Chondrocyte (in vitro differentiated cells): ENCODE results near the gene CDC37L1. TPM values are rescaled to one million over a fixed set of nuclear protein-coding genes. Genes with fewer than 3 reads are reported as not detected.

Experiments
- DNase-seq: peaks from one replicate; pipeline ENCODE4 v3.0.0; 2021; ENCODE audit warnings: mixed read lengths, low spot score
- H3K27ac Mint-ChIP-seq: one replicate; pipeline ENCODE4 v1.8.0; 2021; ENCODE audit warnings: mild to moderate bottlenecking, moderate library complexity, mixed read lengths; ENCODE audit not compliant: unreplicated experiment
- H3K27me3 Mint-ChIP-seq: 2 replicates; pipeline ENCODE4 v1.8.0; 2021; ENCODE audit warnings: low read depth, mixed read lengths
- H3K36me3 Mint-ChIP-seq: 2 replicates; pipeline ENCODE4 v1.8.0; 2021; ENCODE audit warnings: low read depth, mixed read lengths
- H3K4me1 Mint-ChIP-seq: 2 replicates; pipeline ENCODE4 v1.8.0; 2021; ENCODE audit warnings: low read depth, mild to moderate bottlenecking, mixed read lengths
- H3K4me3 Mint-ChIP-seq: one replicate; pipeline ENCODE4 v1.8.0; 2021; ENCODE audit warnings: mild to moderate bottlenecking, moderate library complexity, mixed read lengths; ENCODE audit not compliant: unreplicated experiment
- H3K9me3 Mint-ChIP-seq: 2 replicates; pipeline ENCODE4 v1.8.0; 2021; ENCODE audit warnings: low read depth, mixed read lengths
- CTCF ChIP-seq: fragments of 200-600 bp; sonication (generic); IDR thresholded peaks from 2 replicates; pipeline ENCODE4 v1.5.0; 2021; ENCODE audit warnings: antibody characterized with exemption, mild to moderate bottlenecking, moderate library complexity
- total RNA-seq: library from RNA; stranded (reverse); gene quantifications from 3 replicates; pipeline ENCODE4 v1.2.1, GENCODE V29; 2021

Gene CDC37L1
- total RNA-seq, 1 donor from 2014 or later, result 17.0 TPM

- Mint-ChIP-seq H3K27ac (no peak overlapping the region), H3K27me3 (no peaks in the 10 kb centered on the region), H3K4me3 (no peak overlapping the region), H3K36me3 (no peaks in the 10 kb centered on the region), H3K9me3 (no peaks in the 10 kb centered on the region), H3K4me1 (peaks cover 14% of the 10 kb centered on the region)
- no peak for DNase-seq
- no peak for TF ChIP-seq CTCF
These were observed 2.0 kb upstream of the CDC37L1 start for GRCh38 chr9:4677392-4677791.

GRCh38 chr9:4678679-4679267 lies 596 bp upstream of the CDC37L1 start:
- no peaks in the 10 kb centered on the region for H3K27me3 Mint-ChIP-seq
- H3K4me1 Mint-ChIP-seq, result peaks cover 19% of the 10 kb centered on the region
- H3K9me3 Mint-ChIP-seq, result no peaks in the 10 kb centered on the region
- no peak for TF ChIP-seq CTCF
- no peak overlapping the region for H3K4me3 Mint-ChIP-seq
- no peak overlapping the region for H3K27ac Mint-ChIP-seq
- H3K36me3 Mint-ChIP-seq, result no peaks in the 10 kb centered on the region
- no peak for DNase-seq

- DNase-seq, result no peak
- Mint-ChIP-seq H3K27ac (no peak overlapping the region), H3K36me3 (peaks cover 4% of the 10 kb centered on the region), H3K4me3 (no peak overlapping the region), H3K4me1 (peaks cover 12% of the 10 kb centered on the region), H3K9me3 (no peaks in the 10 kb centered on the region), H3K27me3 (no peaks in the 10 kb centered on the region)
- no peak for TF ChIP-seq CTCF
These were observed 780 bp downstream of the CDC37L1 start for GRCh38 chr9:4680173-4680525.

- no peaks in the 10 kb centered on the region for H3K27me3 Mint-ChIP-seq
- no peak overlapping the region for H3K27ac Mint-ChIP-seq
- H3K9me3 Mint-ChIP-seq, result no peaks in the 10 kb centered on the region
- H3K4me3 Mint-ChIP-seq, result no peak overlapping the region
- peaks cover 6% of the 10 kb centered on the region for H3K4me1 Mint-ChIP-seq
- no peak for DNase-seq
- no peak for TF ChIP-seq CTCF
- peaks cover 7% of the 10 kb centered on the region for H3K36me3 Mint-ChIP-seq
These were observed 1.4 kb downstream of the CDC37L1 start for GRCh38 chr9:4680750-4681149.

GRCh38 chr9:4684820-4685219 lies 5.5 kb downstream of the CDC37L1 start:
- Mint-ChIP-seq H3K4me1 (peaks cover 20% of the 10 kb centered on the region), H3K27me3 (no peaks in the 10 kb centered on the region), H3K27ac (no peak overlapping the region), H3K4me3 (no peak overlapping the region), H3K9me3 (no peaks in the 10 kb centered on the region), H3K36me3 (peaks cover 7% of the 10 kb centered on the region)
- no peak for DNase-seq
- TF ChIP-seq CTCF, result no peak
